Sigmoid colon (tissue), 7 donors: ENCODE results near the gene LOXL3. TPM values are rescaled to one million over a fixed set of nuclear protein-coding genes. Genes with fewer than 3 reads are reported as not detected.

ENCODE experiments used
- DNase-seq: peaks from one replicate; pipeline ENCODE4 v3.0.0-alpha.2; 2019
- H3K27ac ChIP-seq, 4 donors: fragments of 200-600 bp; sonication (generic); one replicate each; pipeline ENCODE4 v1.5.1; 2016 to 2019; ENCODE audit warnings: mild to moderate bottlenecking in 1 of 4
- H3K27me3 ChIP-seq, 3 donors: fragments of 200-600 bp; sonication (generic); one replicate each; pipeline ENCODE4 v1.5.1; 2019; ENCODE audit warnings: mild to moderate bottlenecking in 1 of 3
- H3K36me3 ChIP-seq, 4 donors: fragments of 200-600 bp; sonication (generic); one replicate each; pipeline ENCODE4 v1.5.1; 2016 to 2019
- H3K4me1 ChIP-seq, 4 donors: fragments of 200-600 bp; sonication (generic); one replicate each; pipeline ENCODE4 v1.5.1; 2017 to 2019
- H3K4me3 ChIP-seq, 4 donors: fragments of 200-600 bp; sonication (generic); one replicate each; pipeline ENCODE4 v1.5.1; 2017 to 2019; ENCODE audit warnings: mild to moderate bottlenecking in 2 of 4, moderate library complexity in 1 of 4
- H3K9me3 ChIP-seq, 4 donors: fragments of 200-600 bp in 3 of 4; sonication (generic) in 3 of 4; one replicate each; pipeline versions ENCODE4 v1.5.1 to v1.6.1; 2013 to 2019
- CTCF ChIP-seq, 4 experiments: fragments of 450-650 bp in 3 of 4; fragments of 200-600 bp in 1 of 4; IDR thresholded peaks; one replicate each; pipeline ENCODE4 v1.5.1; 2016 to 2019; ENCODE audit warnings: antibody characterized with exemption in 4 of 4, mild to moderate bottlenecking in 3 of 4, moderate library complexity in 2 of 4
- EP300 ChIP-seq, 4 donors: sonication (generic); formaldehyde crosslinking; IDR thresholded peaks; one replicate each; pipeline ENCODE4 v1.6.1; 2017; ENCODE audit warnings: antibody characterized with exemption in 4 of 4
- POLR2A ChIP-seq, 2 donors: fragments of 450-650 bp; IDR thresholded peaks; one replicate each; pipeline ENCODE4 v1.6.1; 2016; ENCODE audit warnings: antibody characterized with exemption in 2 of 2, mild to moderate bottlenecking in 2 of 2, moderate library complexity in 2 of 2
- POLR2AphosphoS5 ChIP-seq, 4 donors: sonication (generic); formaldehyde crosslinking; IDR thresholded peaks; one replicate each; pipeline ENCODE4 v1.6.1; 2017; ENCODE audit warnings: antibody characterized with exemption in 4 of 4
- WGBS, 2 donors: extraction: QIAGEN DNeasy Blood & Tissue Kit; methylation state at CpG; one replicate each; pipeline ENCODE4 v1.1.7; 2013; 5-methylcytosine and 5-hydroxymethylcytosine counted together
- intact Hi-C: fragments of 100-400 bp; cut with DNase I; formaldehyde crosslinking; loops from one replicate; pipeline ENCODE4 v1.15.1; 2023
- polyA plus RNA-seq, 3 donors: library from polyadenylated mRNA; stranded (reverse); fragments of 200-250 nt; gene quantifications; one replicate each; pipeline ENCODE4 v1.2.3, GENCODE V29; 2013
- total RNA-seq, 4 donors: library from RNA; depleted of rRNA; stranded (reverse); fragments of >200 nt; gene quantifications; one replicate each; pipeline ENCODE4 v1.1.0, GENCODE V29; 2016
- donor health status: healthy with polysubstance abuse.
- donor health status: Bipolar disorder and iron deficiency.
- donor health status: healthy.

The LOXL3 gene
- total and polyA plus RNA-seq, 7 donors, result 0.60 to 7.9 (median 5.4) TPM

- intact Hi-C loops, result no loop called here
- Histone ChIP-seq H3K9me3 (no peaks in the 10 kb centered on the region), H3K4me3 (no peak overlapping the region), H3K4me1 (peaks cover 0 to 15% (median 11%) of the 10 kb centered on the region in 4 donors), H3K36me3 (peaks cover 0 to 15% (median 10%) of the 10 kb centered on the region in 4 donors), H3K27me3 (no peaks in the 10 kb centered on the region), H3K27ac (no peak overlapping the region)
- no peak for DNase-seq
- TF ChIP-seq POLR2A (IDR thresholded peaks at IDR 0.05) (no peak), EP300 (IDR thresholded peaks at IDR 0.05) (no peak), POLR2AphosphoS5 (IDR thresholded peaks at IDR 0.05) (no peak), CTCF (IDR thresholded peaks at IDR 0.05) (no peak)
- 88 to 94% methylated on average over 10 of the region's 10 CpGs for WGBS, 2 donors
These were observed 18.2 kb downstream of the LOXL3 start for GRCh38 chr2:74535440-74535965.

DNA sequence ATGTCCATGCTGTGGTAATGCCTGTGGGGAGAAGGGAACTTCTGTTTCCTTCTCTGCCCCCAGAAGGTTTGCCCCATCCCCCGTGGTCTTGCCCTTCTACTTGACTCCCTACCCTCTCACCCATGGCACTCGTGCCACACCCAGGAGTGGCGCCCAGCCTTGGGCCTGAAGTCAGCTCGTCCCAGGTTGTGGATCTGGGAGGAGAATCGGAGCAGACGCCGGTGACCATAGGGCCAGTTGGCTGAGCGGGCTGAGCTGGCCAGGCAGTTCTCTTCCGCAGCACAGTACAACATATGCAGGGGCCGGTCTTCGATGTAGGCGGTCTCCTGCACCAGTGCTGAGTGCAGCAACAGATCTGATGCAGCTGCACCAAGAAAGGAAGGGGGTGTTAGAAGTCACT, 19.3 kb downstream of the LOXL3 start:
- Histone ChIP-seq H3K27me3 (no peaks in the 10 kb centered on the region), H3K36me3 (peaks cover 0 to 15% (median 10%) of the 10 kb centered on the region in 4 donors), H3K27ac (no peak overlapping the region), H3K9me3 (no peaks in the 10 kb centered on the region), H3K4me1 (peaks cover 0 to 18% (median 14%) of the 10 kb centered on the region in 4 donors), H3K4me3 (no peak overlapping the region)
- 79 to 88% methylated on average over 12 of the region's 12 CpGs for WGBS, 2 donors
- no peak for TF ChIP-seq CTCF (IDR thresholded peaks at IDR 0.05)
- TF ChIP-seq EP300 (IDR thresholded peaks at IDR 0.05), result no peak
- TF ChIP-seq POLR2A (IDR thresholded peaks at IDR 0.05), result no peak
- TF ChIP-seq POLR2AphosphoS5 (IDR thresholded peaks at IDR 0.05), result no peak
- no peak for DNase-seq
- intact Hi-C loops, result no loop called here

DNA sequence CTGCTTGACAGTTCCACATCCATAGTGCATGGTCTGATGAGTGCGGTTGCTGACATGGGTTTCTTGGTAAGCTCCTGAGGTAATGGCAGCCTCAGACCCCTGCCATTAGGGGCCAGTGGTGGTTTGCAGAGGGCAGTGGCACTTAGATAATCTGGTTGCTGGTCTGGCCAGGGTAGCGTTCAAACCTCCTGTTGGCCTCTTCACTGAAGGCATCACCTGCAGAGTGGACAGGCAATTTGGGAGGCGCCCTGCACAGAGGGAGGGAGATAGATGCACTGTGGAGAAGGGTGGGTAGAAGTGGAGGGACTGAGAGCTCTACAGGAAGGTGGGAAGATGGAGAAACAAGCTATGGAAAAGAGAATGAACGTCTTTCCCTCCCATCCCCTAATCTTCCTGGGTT, 20.3 kb downstream of the LOXL3 start:
- H3K9me3 ChIP-seq, result no peaks in the 10 kb centered on the region
- no peak overlapping the region for H3K27ac ChIP-seq
- no peak overlapping the region for H3K4me3 ChIP-seq
- DNase-seq, result no peak
- 88 to 90% methylated on average over 4 of the region's 4 CpGs for WGBS, 2 donors
- TF ChIP-seq POLR2A (IDR thresholded peaks at IDR 0.05), result no peak
- TF ChIP-seq CTCF (IDR thresholded peaks at IDR 0.05), result no peak
- no peak for TF ChIP-seq POLR2AphosphoS5 (IDR thresholded peaks at IDR 0.05)
- H3K27me3 ChIP-seq, result no peaks in the 10 kb centered on the region
- peaks cover 0 to 25% (median 19%) of the 10 kb centered on the region in 4 donors for H3K4me1 ChIP-seq
- H3K36me3 ChIP-seq, result peaks cover 0 to 15% (median 10%) of the 10 kb centered on the region in 4 donors
- intact Hi-C loops, result no loop called here

DNA sequence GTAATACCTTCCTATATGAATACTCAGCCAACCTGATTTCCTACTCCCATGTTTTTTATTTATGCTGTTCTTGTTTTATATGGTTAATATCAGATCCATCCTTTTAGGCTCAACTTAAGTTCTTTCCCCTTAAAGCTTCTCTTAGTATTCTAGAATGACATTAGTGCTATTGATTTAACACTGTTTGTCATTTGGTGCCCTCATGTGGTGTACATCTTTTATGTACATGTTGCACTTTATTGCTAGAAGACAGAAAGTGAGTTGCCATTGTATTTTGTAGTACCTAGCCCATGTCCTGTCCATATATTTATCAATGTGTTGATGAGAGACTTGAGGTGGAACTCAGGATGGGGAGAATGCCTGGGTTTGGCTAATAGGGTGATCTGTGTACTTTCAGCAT, 21.5 kb downstream of the LOXL3 start:
- TF ChIP-seq POLR2AphosphoS5 (IDR thresholded peaks at IDR 0.05) (no peak), EP300 (IDR thresholded peaks at IDR 0.05) (no peak), CTCF (IDR thresholded peaks at IDR 0.05) (no peak), POLR2A (IDR thresholded peaks at IDR 0.05) (no peak)
- DNase-seq, result no peak
- Histone ChIP-seq H3K27me3 (no peaks in the 10 kb centered on the region), H3K27ac (no peak overlapping the region), H3K9me3 (no peaks in the 10 kb centered on the region), H3K36me3 (peaks cover 10 to 25% (median 18%) of the 10 kb centered on the region in 4 donors), H3K4me3 (no peak overlapping the region), H3K4me1 (peaks cover 0 to 34% (median 24%) of the 10 kb centered on the region in 4 donors)
- intact Hi-C loops, result no loop called here

DNA sequence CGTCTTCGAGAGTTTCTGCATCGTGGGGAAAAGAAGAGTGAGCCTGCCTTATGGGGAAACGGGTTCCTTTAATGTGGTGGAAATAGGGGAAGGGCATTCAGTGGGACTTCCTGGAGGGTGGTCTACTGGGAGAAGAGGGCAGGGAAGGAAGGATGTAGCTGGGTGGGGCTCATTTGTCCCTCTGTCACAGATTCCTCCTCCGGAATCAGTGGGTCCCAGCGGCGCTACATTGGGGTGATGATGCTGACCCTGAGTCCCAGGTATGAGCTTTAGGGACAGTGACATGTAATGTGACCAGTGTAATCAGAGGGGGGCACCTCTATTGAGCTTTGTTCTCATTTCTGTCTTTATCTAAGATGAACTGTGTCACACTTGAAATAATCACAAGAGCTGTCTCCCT, 22.1 kb downstream of the LOXL3 start:
- Histone ChIP-seq H3K27ac (no peak overlapping the region), H3K9me3 (no peaks in the 10 kb centered on the region), H3K36me3 (peaks cover 16 to 30% (median 24%) of the 10 kb centered on the region in 4 donors), H3K4me3 (no peak overlapping the region), H3K27me3 (no peaks in the 10 kb centered on the region), H3K4me1 (peaks cover 0 to 34% (median 24%) of the 10 kb centered on the region in 4 donors)
- intact Hi-C loops, result loop anchor here (2.0 kb wide), 1 partner anchor 17 kb away; no protein-coding TSS in a partner anchor
- no peak for TF ChIP-seq EP300 (IDR thresholded peaks at IDR 0.05)
- TF ChIP-seq POLR2A (IDR thresholded peaks at IDR 0.05), result no peak
- no peak for TF ChIP-seq POLR2AphosphoS5 (IDR thresholded peaks at IDR 0.05)
- TF ChIP-seq CTCF (IDR thresholded peaks at IDR 0.05), result no peak
- WGBS, 2 donors, result 82 to 89% methylated on average over 7 of the region's 7 CpGs
- no peak for DNase-seq
